Heart left ventricle (tissue), 16 donors: ENCODE data around the gene MTG1. TPM values are rescaled to one million over a fixed set of nuclear protein-coding genes. Genes with fewer than 3 reads are reported as not detected.
A peak's percentile ranks its signal among the peaks of the same experiment; 100 is the strongest.

ENCODE experiments used
- ATAC-seq, 4 donors: fragments of 200-7000 bp; cut with Tn5 transposase; one replicate each; pipeline ENCODE4 v1.9.1; 2020 to 2022; ENCODE audit warnings: moderate library complexity in 4 of 4, mild to moderate bottlenecking in 3 of 4, moderate number of reproducible peaks in 1 of 4
- DNase-seq, 5 donors: peaks; one replicate each; pipeline ENCODE4 v3.0.0-alpha.2; 2020
- H3K27ac ChIP-seq, 12 donors: fragments of 200-600 bp; sonication (generic) in 4 of 12; one replicate each; pipeline versions ENCODE4 v1.5.0 to v1.8.0; 2016 to 2022; ENCODE audit warnings: mild to moderate bottlenecking in 2 of 12
- H3K27me3 ChIP-seq, 9 donors: fragments of 200-600 bp; sonication (generic) in 2 of 9; one replicate each; pipeline versions ENCODE4 v1.5.1 to v1.8.0; 2016 to 2022; ENCODE audit warnings: mild to moderate bottlenecking in 3 of 9
- H3K36me3 ChIP-seq, 9 donors: fragments of 200-600 bp; sonication (generic) in 2 of 9; one replicate each; pipeline versions ENCODE4 v1.5.0 to v1.8.0; 2018 to 2022; ENCODE audit warnings: mild to moderate bottlenecking in 2 of 9
- H3K4me1 ChIP-seq, 12 donors: fragments of 200-600 bp; sonication (generic) in 4 of 12; one replicate each; pipeline versions ENCODE4 v1.5.0 to v1.8.0; 2016 to 2022; ENCODE audit warnings: mild to moderate bottlenecking in 3 of 12
- H3K4me3 ChIP-seq, 12 donors: fragments of 200-600 bp; sonication (generic) in 4 of 12; one replicate each; pipeline versions ENCODE4 v1.5.0 to v1.8.0; 2017 to 2022; ENCODE audit warnings: mild to moderate bottlenecking in 9 of 12, moderate library complexity in 4 of 12
- H3K9me3 ChIP-seq, 12 donors: fragments of 200-600 bp; sonication (generic) in 4 of 12; one replicate each; pipeline versions ENCODE4 v1.5.0 to v1.8.0; 2016 to 2022; ENCODE audit warnings: mild to moderate bottlenecking in 1 of 12
- POLR2A ChIP-seq, 2 donors: fragments of 450-650 bp; IDR thresholded peaks; one replicate each; pipeline ENCODE4 v1.6.1; 2017; ENCODE audit warnings: antibody characterized with exemption in 2 of 2, mild to moderate bottlenecking in 2 of 2, moderate library complexity in 2 of 2
- WGBS, 4 donors: extraction: QIAGEN DNeasy Blood & Tissue Kit in 2 of 4; methylation state at CpG; one replicate each; pipeline versions ENCODE4 v1.1.5 to v1.1.7; 2013 to 2018; 5-methylcytosine and 5-hydroxymethylcytosine counted together
- intact Hi-C, 10 donors: fragments of 100-400 bp; cut with DNase I; formaldehyde crosslinking; loops; one replicate each; pipeline versions ENCODE4 v1.11.1 to v1.14.2; 2022
- polyA plus RNA-seq, 2 donors: library from polyadenylated mRNA; stranded (reverse); fragments of 200-250 nt; gene quantifications; one replicate each; pipeline ENCODE4 v1.2.3, GENCODE V29; 2013
- total RNA-seq, 9 donors: library from RNA; depleted of rRNA in 2 of 9; stranded (reverse); fragments of >200 nt in 2 of 9; fragmentation: NEBNext Ultra II Directional in 3 of 9; extraction: Animal tissue kit (Norgen Biotek cat#: 25700) in 3 of 9; gene quantifications; one replicate each; pipeline versions ENCODE4 v1.1.0 to v1.2.4, GENCODE V29; 2016 to 2023
- TF ChIP-seq, protein P1 (sequence below), 12 donors: fragments of 200-600 bp; sonication (generic) in 4 of 12; IDR thresholded peaks; one replicate each; pipeline versions ENCODE4 v1.5.0 to v1.8.0; 2018 to 2022; ENCODE audit warnings: antibody characterized with exemption in 12 of 12, mild to moderate bottlenecking in 5 of 12
- donor health status: ischemic (EF 13 %, LVEDD 7.1; RV severe dilation, severe dysfunction).
- donor health status: healthy with polysubstance abuse.
- donor health status: DM: no; HTN: yes; CAD: no.
- donor health status: DM: no; HTN: no; CAD: no.
- donor health status: ischemic (EF 25% LVEDD 6.9; RV normal size, moderate dysfunction).
- donor health status: ischemic (EF 25% LVEDD 5.7; RV mildly dilated, moderate dysfunction).
- donor health status: healthy.
- donor health status: DM: yes; HTN: yes; CAD: no.
- donor health status: ischemic (EF 35%, LVEDD 5.7; RV mildly dilated, moderate dysfunction).
- donor health status: nonischemic (EF 11% LVEDD 7.7; RV severe dilation, severe dysfunction).
- donor health status: DM: yes; HTN: yes; CAD: no.
- donor health status: PGD.
- donor health status: ischemic (EF 29% LVEDD 5.4; RV normal size, mild dysfunction).
- donor health status: nonischemic (EF 23%, LVEDD 6.1; RV moderate dilation, normal function).

The MTG1 gene
- total and polyA plus RNA-seq, 11 donors, result 11.6 to 34.2 (median 22.6) TPM

DNA sequence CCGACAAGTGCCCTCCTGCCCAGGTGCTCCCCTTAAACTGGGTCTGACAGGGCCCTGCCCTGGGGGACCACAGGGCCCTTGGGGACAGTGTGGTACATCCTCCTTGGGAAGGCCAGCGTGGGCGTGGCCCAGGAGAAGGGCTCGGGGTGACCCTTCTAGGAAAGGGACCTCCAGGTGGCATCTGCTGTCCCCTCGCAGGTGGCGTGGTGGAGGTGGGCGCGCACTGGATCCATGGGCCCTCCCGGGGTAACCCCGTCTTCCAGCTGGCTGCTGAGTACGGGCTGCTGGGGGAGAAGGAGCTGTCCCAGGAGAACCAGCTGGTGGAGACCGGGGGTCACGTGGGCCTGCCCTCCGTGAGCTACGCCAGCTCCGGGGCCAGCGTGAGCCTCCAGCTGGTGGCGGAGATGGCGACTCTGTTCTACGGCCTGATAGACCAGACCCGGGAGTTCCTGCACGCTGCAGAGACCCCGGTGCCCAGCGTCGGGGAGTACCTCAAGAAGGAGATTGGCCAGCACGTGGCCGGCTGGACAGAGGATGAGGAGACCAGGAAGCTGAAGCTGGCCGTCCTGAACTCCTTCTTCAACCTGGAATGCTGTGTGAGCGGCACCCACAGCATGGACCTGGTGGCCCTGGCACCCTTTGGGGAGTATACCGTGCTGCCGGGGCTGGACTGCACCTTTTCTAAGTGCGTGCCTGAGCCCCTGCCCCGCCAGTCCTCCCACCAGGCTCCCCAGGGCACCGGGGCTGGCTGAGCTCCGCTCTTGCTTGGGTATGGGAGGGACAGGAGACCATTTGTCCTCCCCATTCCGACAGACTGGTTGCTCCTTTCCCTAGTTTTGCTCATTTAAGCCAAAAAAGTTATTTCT lies 13.9 kb upstream of the MTG1 start:
- ATAC-seq, result peak in 2 of 4 donors; percentile 3 to 4
- intact Hi-C loops, result loop anchor here in 1 of 10 donors (5.0 kb wide), 1 partner anchor 73 kb away; the partner anchor contains the start of genes TUBGCP2 and ZNF511
- Histone ChIP-seq H3K9me3 (no peaks in the 10 kb centered on the region), H3K4me3 (peak overlapping the region; percentile 67 to 99 (median 90)), H3K27me3 (no peaks in the 10 kb centered on the region), H3K36me3 (peaks cover 0 to 10% (median 0%) of the 10 kb centered on the region in 9 donors), H3K4me1 (peaks cover 0 to 25% (median 12%) of the 10 kb centered on the region in 12 donors), H3K27ac (peak overlapping the region in 8 of 12 donors; percentile 62 to 81 (median 71))
- WGBS, 4 donors, result 91 to 95% (median 93%) methylated on average over 25 to 36 of the region's 36 CpGs
- TF ChIP-seq POLR2A (IDR thresholded peaks at IDR 0.05), result no peak
- TF ChIP-seq, protein P1, sequence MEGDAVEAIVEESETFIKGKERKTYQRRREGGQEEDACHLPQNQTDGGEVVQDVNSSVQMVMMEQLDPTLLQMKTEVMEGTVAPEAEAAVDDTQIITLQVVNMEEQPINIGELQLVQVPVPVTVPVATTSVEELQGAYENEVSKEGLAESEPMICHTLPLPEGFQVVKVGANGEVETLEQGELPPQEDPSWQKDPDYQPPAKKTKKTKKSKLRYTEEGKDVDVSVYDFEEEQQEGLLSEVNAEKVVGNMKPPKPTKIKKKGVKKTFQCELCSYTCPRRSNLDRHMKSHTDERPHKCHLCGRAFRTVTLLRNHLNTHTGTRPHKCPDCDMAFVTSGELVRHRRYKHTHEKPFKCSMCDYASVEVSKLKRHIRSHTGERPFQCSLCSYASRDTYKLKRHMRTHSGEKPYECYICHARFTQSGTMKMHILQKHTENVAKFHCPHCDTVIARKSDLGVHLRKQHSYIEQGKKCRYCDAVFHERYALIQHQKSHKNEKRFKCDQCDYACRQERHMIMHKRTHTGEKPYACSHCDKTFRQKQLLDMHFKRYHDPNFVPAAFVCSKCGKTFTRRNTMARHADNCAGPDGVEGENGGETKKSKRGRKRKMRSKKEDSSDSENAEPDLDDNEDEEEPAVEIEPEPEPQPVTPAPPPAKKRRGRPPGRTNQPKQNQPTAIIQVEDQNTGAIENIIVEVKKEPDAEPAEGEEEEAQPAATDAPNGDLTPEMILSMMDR (IDR thresholded peaks at IDR 0.05), result no peak
- peak in 1 of 5 donors; percentile 53 for DNase-seq

DNA sequence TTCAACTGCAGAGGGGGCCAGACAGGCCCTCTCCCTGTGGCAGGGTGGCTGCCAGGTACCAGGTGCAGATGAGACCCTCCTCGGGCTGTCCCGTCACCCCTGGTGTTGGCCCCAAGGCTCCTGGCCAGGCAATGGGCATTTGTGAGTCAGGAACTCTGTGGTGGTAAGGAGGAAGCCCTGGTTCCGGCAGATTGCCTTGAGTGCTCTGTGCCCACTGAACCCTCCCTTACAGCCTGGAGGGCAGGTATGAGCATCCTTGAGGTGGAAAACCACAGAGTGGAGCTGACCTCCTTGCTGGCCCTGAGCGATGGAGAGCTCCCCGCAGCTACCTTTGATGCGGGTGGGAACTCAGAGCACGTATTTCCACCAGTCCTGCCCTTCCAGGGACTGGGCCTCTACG lies 12.9 kb upstream of the MTG1 start:
- intact Hi-C loops, result no loop called here
- no peaks in the 10 kb centered on the region for H3K9me3 ChIP-seq
- H3K4me1 ChIP-seq, result peaks cover 0 to 25% (median 12%) of the 10 kb centered on the region in 12 donors
- no peaks in the 10 kb centered on the region for H3K27me3 ChIP-seq
- no peak for TF ChIP-seq POLR2A (IDR thresholded peaks at IDR 0.05)
- TF ChIP-seq, protein P1 (IDR thresholded peaks at IDR 0.05), result no peak
- no peak overlapping the region for H3K4me3 ChIP-seq
- WGBS, 4 donors, result 90 to 97% (median 92%) methylated on average over 7 to 8 of the region's 8 CpGs
- H3K36me3 ChIP-seq, result peaks cover 0 to 10% (median 0%) of the 10 kb centered on the region in 9 donors
- no peak overlapping the region for H3K27ac ChIP-seq
- DNase-seq, result no peak
- ATAC-seq, result no peak

DNA sequence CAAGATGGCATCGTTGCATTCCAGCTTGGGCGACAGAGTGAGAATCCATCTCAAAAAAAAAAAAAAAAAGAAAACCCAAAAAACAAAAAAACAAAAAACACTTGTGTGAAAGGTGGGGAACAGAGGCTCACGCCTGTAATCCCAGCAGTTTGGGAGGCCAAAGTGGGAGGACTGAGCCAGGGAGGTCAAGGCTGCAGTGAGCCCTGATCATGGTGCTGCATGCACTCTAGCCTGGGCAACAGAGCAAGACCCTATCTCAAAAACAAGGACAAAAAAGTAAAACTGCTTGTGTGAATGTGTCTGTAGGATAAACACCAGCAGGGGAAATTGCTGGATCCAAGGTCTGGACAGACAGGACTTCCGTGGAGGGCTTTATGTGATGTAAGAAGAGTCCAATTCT lies 10.4 kb upstream of the MTG1 start:
- no peak for TF ChIP-seq POLR2A (IDR thresholded peaks at IDR 0.05)
- TF ChIP-seq, protein P1 (IDR thresholded peaks at IDR 0.05), result no peak
- H3K4me3 ChIP-seq, result no peak overlapping the region
- no peak overlapping the region for H3K27ac ChIP-seq
- DNase-seq, result no peak
- intact Hi-C loops, result no loop called here
- H3K9me3 ChIP-seq, result no peaks in the 10 kb centered on the region
- H3K27me3 ChIP-seq, result no peaks in the 10 kb centered on the region
- 92 to 96% (median 95%) methylated on average over 4 of the region's 4 CpGs for WGBS, 4 donors
- no peak for ATAC-seq
- H3K4me1 ChIP-seq, result peaks cover 0 to 20% (median 6%) of the 10 kb centered on the region in 12 donors
- H3K36me3 ChIP-seq, result peaks cover 0 to 10% (median 0%) of the 10 kb centered on the region in 9 donors

DNA sequence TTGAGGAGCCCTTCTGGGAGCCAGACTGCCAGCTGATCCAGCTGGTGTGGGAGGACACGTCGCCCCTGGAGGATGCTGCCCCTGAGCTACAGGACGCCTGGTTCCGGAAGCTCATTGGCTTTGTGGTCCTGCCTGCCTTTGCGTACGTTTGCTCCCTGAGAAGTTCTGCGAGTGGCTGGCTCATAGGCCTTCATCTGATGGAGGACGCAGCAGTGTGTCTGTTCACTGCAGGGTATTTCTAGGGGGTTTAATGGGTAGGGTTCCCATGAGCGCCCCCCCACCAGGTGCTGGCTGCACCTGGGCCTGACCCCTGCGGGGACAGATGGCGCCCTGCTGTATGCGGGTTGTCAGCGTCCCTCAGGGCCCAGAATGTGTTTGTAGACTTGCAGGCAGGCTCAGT lies 9.9 kb upstream of the MTG1 start:
- intact Hi-C loops, result no loop called here
- Histone ChIP-seq H3K9me3 (no peaks in the 10 kb centered on the region), H3K4me3 (no peak overlapping the region), H3K27ac (no peak overlapping the region), H3K36me3 (peaks cover 0 to 10% (median 1%) of the 10 kb centered on the region in 9 donors), H3K27me3 (no peaks in the 10 kb centered on the region), H3K4me1 (peaks cover 0 to 24% (median 6%) of the 10 kb centered on the region in 12 donors)
- no peak for ATAC-seq
- DNase-seq, result peak in 1 of 5 donors; percentile 11
- TF ChIP-seq POLR2A (IDR thresholded peaks at IDR 0.05), result no peak
- TF ChIP-seq, protein P1 (IDR thresholded peaks at IDR 0.05), result no peak
- 91 to 94% (median 92%) methylated on average over 13 of the region's 13 CpGs for WGBS, 4 donors
